Spleen (tissue), 11 donors: ENCODE data around the gene GLUD2. TPM values are rescaled to one million over a fixed set of nuclear protein-coding genes. Genes with fewer than 3 reads are reported as not detected.

Source experiments
- DNase-seq: peaks from one replicate; pipeline ENCODE4 v3.0.0-alpha.2; 2020
- H3K27ac ChIP-seq, 8 donors: fragments of 200-600 bp; sonication (generic) in 7 of 8; 1 replicate in 4 of 8; 2 replicates in 4 of 8; pipeline versions ENCODE4 v1.5.0 to v1.8.0; 2016 to 2021; ENCODE audit warnings: inconsistent platforms in 4 of 8, mild to moderate bottlenecking in 4 of 8, moderate library complexity in 1 of 8
- H3K27me3 ChIP-seq, 7 donors: fragments of 200-600 bp; sonication (generic) in 6 of 7; replicated peaks in 1 of 7; 1 replicate in 4 of 7; 2 replicates in 3 of 7; pipeline versions ENCODE4 v1.5.0 to v1.8.0; 2016 to 2021; ENCODE audit warnings: inconsistent platforms in 3 of 7, mild to moderate bottlenecking in 1 of 7
- H3K36me3 ChIP-seq, 6 donors: fragments of 200-600 bp; sonication (generic) in 5 of 6; 1 replicate in 4 of 6; 2 replicates in 2 of 6; pipeline versions ENCODE4 v1.5.0 to v1.8.0; 2016 to 2021; ENCODE audit warnings: inconsistent platforms in 2 of 6
- H3K4me1 ChIP-seq, 6 donors: fragments of 200-600 bp; sonication (generic) in 5 of 6; 1 replicate in 3 of 6; 2 replicates in 3 of 6; pipeline versions ENCODE4 v1.5.0 to v1.8.0; 2016 to 2021; ENCODE audit warnings: inconsistent platforms in 3 of 6
- H3K4me3 ChIP-seq, 8 donors: fragments of 200-600 bp; sonication (generic) in 7 of 8; 1 replicate in 4 of 8; 2 replicates in 4 of 8; pipeline versions ENCODE4 v1.5.0 to v1.8.0; 2016 to 2021; ENCODE audit warnings: inconsistent platforms in 4 of 8, mild to moderate bottlenecking in 4 of 8, moderate library complexity in 2 of 8
- H3K9me3 ChIP-seq, 8 donors: fragments of 200-600 bp; sonication (generic) in 7 of 8; 1 replicate in 4 of 8; 2 replicates in 4 of 8; pipeline versions ENCODE4 v1.5.0 to v1.8.0; 2016 to 2021; ENCODE audit warnings: inconsistent platforms in 4 of 8
- CTCF ChIP-seq, 11 experiments: fragments of 200-600 bp in 7 of 11; fragments of 450-650 bp in 4 of 11; sonication (generic) in 4 of 11; IDR thresholded peaks in 8 of 11; conservative IDR thresholded peaks in 3 of 11; 1 replicate in 7 of 11; 2 replicates in 4 of 11; pipeline versions ENCODE4 v1.4.0 to v1.8.0; 2016 to 2021; ENCODE audit warnings: antibody characterized with exemption in 11 of 11, inconsistent platforms in 4 of 11, mild to moderate bottlenecking in 1 of 11
- POLR2A ChIP-seq, 3 donors: fragments of 450-650 bp; IDR thresholded peaks; one replicate each; pipeline ENCODE4 v1.5.1; 2017; ENCODE audit warnings: antibody characterized with exemption in 3 of 3, mild to moderate bottlenecking in 1 of 3
- POLR2AphosphoS5 ChIP-seq, 3 donors: sonication (generic); formaldehyde crosslinking; IDR thresholded peaks; one replicate each; pipeline ENCODE4 v1.5.1; 2017; ENCODE audit warnings: antibody characterized with exemption in 3 of 3
- WGBS, 5 donors: extraction: QIAGEN DNeasy Blood & Tissue Kit in 3 of 5; methylation state at CpG; one replicate each; pipeline versions ENCODE4 v1.1.5 to v1.1.7; 2013 to 2018; 5-methylcytosine and 5-hydroxymethylcytosine counted together
- intact Hi-C: fragments of 100-400 bp; cut with DNase I; formaldehyde crosslinking; loops from one replicate; pipeline ENCODE4 v1.15.0; 2023; ENCODE audit warnings: low total_unique reads
- polyA plus RNA-seq, 3 donors: library from polyadenylated mRNA; stranded (reverse); fragments of 200-250 nt; gene quantifications; one replicate each; pipeline ENCODE4 v1.2.1, GENCODE V29; 2013
- total RNA-seq, 7 donors: library from RNA; depleted of rRNA in 3 of 7; stranded (reverse); fragments of >200 nt in 3 of 7; fragmentation: NEBNext Ultra II Directional in 4 of 7; extraction: Animal tissue kit (Norgen Biotek cat#: 25700) in 4 of 7; gene quantifications; one replicate each; pipeline versions ENCODE4 v1.1.0 to v1.2.1, GENCODE V29; 2016 to 2021
- donor health status: healthy with polysubstance abuse.
- donor health status: DM: no; HTN: no; CAD: no; lungs with moderate emphysema.
- donor health status: DM: no; HTN: no; CAD: no.
- donor health status: Bipolar disorder and iron deficiency.
- donor health status: healthy.
- donor health status: DM: no; HTN: no; CAD: no.
- donor health status: DM: yes; HTN: yes; CAD: no.

The GLUD2 gene
- total and polyA plus RNA-seq, 10 donors, result 0.10 to 1.4 (median 0.19) TPM; not detected in 1

- H3K4me3 ChIP-seq, result no peak overlapping the region
- H3K27ac ChIP-seq, result no peak overlapping the region
- peaks cover 0 to 4% (median 0%) of the 10 kb centered on the region in 7 donors for H3K27me3 ChIP-seq
- no peaks in the 10 kb centered on the region for H3K36me3 ChIP-seq
- no peaks in the 10 kb centered on the region for H3K4me1 ChIP-seq
- TF ChIP-seq POLR2A (IDR thresholded peaks at IDR 0.05), result no peak
- TF ChIP-seq POLR2AphosphoS5 (IDR thresholded peaks at IDR 0.05), result no peak
- TF ChIP-seq CTCF (IDR thresholded peaks at IDR 0.05 in 8 of 11, conservative IDR thresholded peaks at IDR 0.05 in 3 of 11), result no peak
- H3K9me3 ChIP-seq, result no peaks in the 10 kb centered on the region
- no peak for DNase-seq
- intact Hi-C loops, result no loop called here
- WGBS, 5 donors, result 43 to 84% (median 73%) methylated on average over 2 of the region's 2 CpGs
Measured at GRCh38 chrX:121093011-121093410, 45.6 kb downstream of the GLUD2 start.

Other genes starting within 250 kb of the GLUD2 start
- gene CT47B1, start 171.7 kb upstream of the GLUD2 start, total RNA-seq, result not detected
- not detected for gene CT47B1, start 171.7 kb upstream of the GLUD2 start, polyA plus RNA-seq
- gene CT47A11, start 110.5 kb upstream of the GLUD2 start, total RNA-seq, result not detected
- not detected for gene CT47A11, start 110.5 kb upstream of the GLUD2 start, polyA plus RNA-seq
- gene CT47A10, start 105.6 kb upstream of the GLUD2 start, total RNA-seq, result not detected
- not detected for gene CT47A10, start 105.6 kb upstream of the GLUD2 start, polyA plus RNA-seq
- gene CT47A9, start 100.7 kb upstream of the GLUD2 start, total RNA-seq, result not detected
- not detected for gene CT47A9, start 100.7 kb upstream of the GLUD2 start, polyA plus RNA-seq
- gene CT47A8, start 95.9 kb upstream of the GLUD2 start, total RNA-seq, result not detected
- gene CT47A8, start 95.9 kb upstream of the GLUD2 start, polyA plus RNA-seq, result not detected
- gene CT47A7, start 91.0 kb upstream of the GLUD2 start, total RNA-seq, result not detected
- gene CT47A7, start 91.0 kb upstream of the GLUD2 start, polyA plus RNA-seq, result not detected
- gene CT47A6, start 86.1 kb upstream of the GLUD2 start, total RNA-seq, result not detected
- not detected for gene CT47A6, start 86.1 kb upstream of the GLUD2 start, polyA plus RNA-seq
- not detected for gene CT47A5, start 81.3 kb upstream of the GLUD2 start, total RNA-seq
- gene CT47A5, start 81.3 kb upstream of the GLUD2 start, polyA plus RNA-seq, result not detected
- not detected for gene CT47A4, start 76.4 kb upstream of the GLUD2 start, total RNA-seq
- not detected for gene CT47A4, start 76.4 kb upstream of the GLUD2 start, polyA plus RNA-seq
- gene CT47A3, start 71.5 kb upstream of the GLUD2 start, total RNA-seq, result not detected
- gene CT47A3, start 71.5 kb upstream of the GLUD2 start, polyA plus RNA-seq, result not detected
- gene CT47A2, start 66.7 kb upstream of the GLUD2 start, total RNA-seq, result not detected
- not detected for gene CT47A2, start 66.7 kb upstream of the GLUD2 start, polyA plus RNA-seq
- gene CT47A1, start 61.9 kb upstream of the GLUD2 start, total RNA-seq, result not detected
- gene CT47A1, start 61.9 kb upstream of the GLUD2 start, polyA plus RNA-seq, result not detected